ENCODE measurements around the gene COLQ.

The COLQ gene

DNA sequence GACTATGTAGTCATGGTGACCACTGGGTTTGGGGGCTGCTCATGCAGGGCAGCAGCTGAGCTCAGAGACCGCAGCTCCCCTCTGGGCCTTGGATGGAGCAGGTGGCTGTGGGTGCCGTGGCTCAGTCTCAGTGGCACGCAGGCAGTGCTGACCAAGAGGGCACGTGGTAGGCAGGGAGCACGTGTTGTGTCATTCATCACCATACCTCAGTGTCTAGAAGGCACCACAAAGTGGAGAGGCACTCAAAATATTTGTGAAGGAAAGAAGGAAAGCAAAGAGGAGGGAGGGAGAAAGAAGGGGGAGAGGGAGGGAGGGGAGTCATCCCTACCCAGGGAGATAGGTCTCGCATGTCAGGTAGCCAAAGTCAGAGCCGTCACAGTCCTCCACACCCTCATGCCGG, 68.0 kb downstream of the COLQ start:
- no peak overlapping the region for H3K27ac Mint-ChIP-seq

DNA sequence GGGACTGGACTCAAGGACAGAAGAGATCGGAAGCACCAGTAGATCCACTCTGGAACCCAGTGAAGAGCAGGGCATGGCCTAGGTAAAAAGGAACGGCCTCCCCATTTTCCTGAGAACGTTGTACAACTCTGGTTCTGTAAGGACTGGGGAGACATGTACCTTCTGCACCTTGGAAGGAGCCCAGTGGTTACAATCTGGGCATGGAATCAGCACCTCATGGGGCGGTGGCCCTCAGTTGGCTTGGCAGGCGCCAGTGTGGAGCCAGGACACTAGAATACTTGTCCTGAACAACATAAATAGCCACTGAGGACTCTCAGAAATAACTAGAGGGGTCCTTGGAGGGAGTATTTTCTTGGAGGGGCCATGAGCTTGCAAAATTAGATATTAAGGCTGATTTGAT, 68.5 kb downstream of the COLQ start:
- H3K27me3 Mint-ChIP-seq: peaks cover 4% of the 10 kb centered on the region
- no peaks in the 10 kb centered on the region for H3K9me3 Mint-ChIP-seq
- H3K36me3 Mint-ChIP-seq: no peaks in the 10 kb centered on the region
- H3K4me3 Mint-ChIP-seq: no peak overlapping the region
- CTCF ChIA-PET: no interaction called here
- H3K4me1 Mint-ChIP-seq: no peaks in the 10 kb centered on the region
- no peak for DNase-seq
- H3K27ac Mint-ChIP-seq: no peak overlapping the region

More for the DNA sequence above, 68.0 kb downstream of the COLQ start:
- no peak for DNase-seq
- no peak overlapping the region for H3K4me3 Mint-ChIP-seq
- H3K36me3 Mint-ChIP-seq: peaks cover 2% of the 10 kb centered on the region
- H3K9me3 Mint-ChIP-seq: no peaks in the 10 kb centered on the region
- peaks cover 4% of the 10 kb centered on the region for H3K27me3 Mint-ChIP-seq
- CTCF ChIA-PET: no interaction called here
- peaks cover 4% of the 10 kb centered on the region for H3K4me1 Mint-ChIP-seq

DNA sequence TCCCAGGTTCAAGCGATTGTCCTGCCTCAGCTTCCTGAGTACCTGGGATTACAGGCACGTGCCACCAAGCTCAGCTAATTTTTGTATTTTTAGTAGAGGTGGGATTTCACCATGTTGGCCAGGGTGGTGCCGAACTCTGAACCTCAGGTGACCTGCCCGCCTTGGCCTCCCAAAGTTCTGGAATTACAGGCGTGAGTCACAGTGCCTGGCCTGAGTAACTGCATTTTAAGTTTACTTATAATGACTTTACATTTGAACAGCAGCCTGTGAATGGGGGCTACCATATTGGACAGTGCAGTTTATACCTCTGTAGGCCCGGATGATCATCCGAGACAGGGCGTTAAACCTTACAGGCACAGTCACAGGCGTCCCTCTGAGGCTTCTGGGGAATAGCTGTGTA, 69.3 kb downstream of the COLQ start:
- peaks cover 4% of the 10 kb centered on the region for H3K27me3 Mint-ChIP-seq
- no peak overlapping the region for H3K27ac Mint-ChIP-seq
- no peaks in the 10 kb centered on the region for H3K36me3 Mint-ChIP-seq
- H3K4me1 Mint-ChIP-seq: no peaks in the 10 kb centered on the region
- H3K9me3 Mint-ChIP-seq: no peaks in the 10 kb centered on the region
- H3K4me3 Mint-ChIP-seq: no peak overlapping the region
- DNase-seq: no peak
- CTCF ChIA-PET: interaction anchor here (0.8 kb wide), 1 partner anchor 12 kb away, joined by 4 read pairs; no protein-coding TSS in a partner anchor

DNA sequence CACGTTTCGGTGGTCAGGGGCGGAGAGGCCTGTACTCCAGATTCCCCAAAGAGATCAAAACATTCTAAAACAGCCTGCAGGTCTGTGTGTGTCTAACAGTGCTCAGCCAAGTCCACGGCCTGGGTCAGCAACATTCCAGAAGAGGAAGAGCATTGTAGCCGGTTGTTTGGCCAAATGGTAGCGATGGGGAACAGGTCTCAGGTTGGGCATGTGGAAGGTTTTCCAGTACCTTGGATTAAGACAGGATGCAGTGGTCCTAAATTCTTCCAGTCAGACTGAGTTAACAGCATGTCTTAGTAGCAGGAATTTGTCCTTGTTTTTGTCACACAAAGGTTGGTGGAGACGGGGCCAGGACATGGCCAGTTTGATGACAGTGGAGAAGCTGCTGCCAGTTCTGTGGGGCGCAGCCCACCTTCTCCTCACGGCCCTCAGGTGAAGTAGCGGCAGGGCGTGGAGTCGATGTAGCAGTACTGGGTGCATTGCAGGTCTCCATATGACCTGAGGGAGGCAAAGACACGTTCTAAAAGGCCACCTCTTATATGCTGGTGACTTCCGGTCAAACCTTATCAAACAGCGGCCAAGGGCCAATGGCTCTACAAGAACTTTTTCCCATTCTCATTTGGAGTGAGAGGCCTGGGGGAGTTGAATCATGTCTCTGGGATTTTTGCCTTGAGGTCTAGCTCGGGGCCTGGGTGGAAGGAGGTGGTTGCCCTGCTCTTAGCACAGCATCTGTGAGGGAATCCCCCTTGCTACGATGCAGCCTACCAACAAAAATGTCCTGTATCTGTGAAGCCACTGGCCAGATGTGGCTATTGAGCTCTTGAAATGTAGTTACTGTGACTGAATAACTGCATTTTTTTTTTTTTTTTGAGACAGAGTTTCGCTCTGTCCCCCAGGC, 70.0 kb downstream of the COLQ start:
- H3K27ac Mint-ChIP-seq: no peak overlapping the region
- H3K4me3 Mint-ChIP-seq: no peak overlapping the region
- H3K27me3 Mint-ChIP-seq: peaks cover 3% of the 10 kb centered on the region
- CTCF ChIA-PET: interaction anchor here (0.8 kb wide), 1 partner anchor 13 kb away, joined by 4 read pairs; no protein-coding TSS in a partner anchor
- H3K4me1 Mint-ChIP-seq: no peaks in the 10 kb centered on the region
- no peaks in the 10 kb centered on the region for H3K36me3 Mint-ChIP-seq
- no peaks in the 10 kb centered on the region for H3K9me3 Mint-ChIP-seq
- DNase-seq: no peak

DNA sequence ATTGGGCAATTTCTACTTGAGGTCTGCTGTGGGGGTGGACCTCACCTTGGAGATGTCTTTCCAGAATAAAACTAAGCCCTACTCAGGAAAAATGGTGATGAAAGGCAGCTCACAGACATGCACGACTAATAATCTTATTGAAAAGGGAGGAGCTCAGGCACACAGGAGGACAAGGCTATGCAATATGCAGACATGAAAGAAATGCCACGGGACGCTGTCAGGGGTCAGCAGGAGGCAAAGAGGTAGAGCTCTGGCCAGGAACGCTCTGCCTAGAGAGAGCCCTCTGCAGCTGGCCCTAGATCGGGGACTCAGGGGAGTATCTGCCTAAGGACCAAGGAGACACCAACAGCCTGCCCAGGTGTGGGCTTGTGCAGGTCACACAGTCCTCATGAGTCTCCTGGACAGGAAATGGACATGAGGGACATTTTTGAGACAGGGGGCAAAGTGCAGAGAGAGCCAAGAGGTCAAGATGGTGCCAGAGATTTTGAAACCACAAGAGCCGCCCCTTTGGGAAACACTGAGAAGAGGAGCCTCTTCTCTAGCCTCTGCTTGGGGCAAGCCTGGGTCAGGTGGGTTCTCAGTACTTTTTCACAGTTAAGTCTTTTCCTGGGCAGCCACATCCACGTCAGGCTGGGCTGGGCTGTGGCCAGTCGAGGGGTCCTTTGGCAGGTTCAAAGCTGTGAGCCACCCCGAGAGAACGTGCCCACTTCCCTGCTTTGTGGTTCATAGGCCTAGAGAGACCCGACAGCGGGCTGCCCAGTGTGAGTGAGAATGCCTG, 70.9 kb downstream of the COLQ start:
- no peaks in the 10 kb centered on the region for H3K36me3 Mint-ChIP-seq
- no peaks in the 10 kb centered on the region for H3K4me1 Mint-ChIP-seq
- no peak for DNase-seq
- H3K4me3 Mint-ChIP-seq: no peak overlapping the region
- no peak overlapping the region for H3K27ac Mint-ChIP-seq
- CTCF ChIA-PET: no interaction called here
- no peaks in the 10 kb centered on the region for H3K9me3 Mint-ChIP-seq
- no peaks in the 10 kb centered on the region for H3K27me3 Mint-ChIP-seq

DNA sequence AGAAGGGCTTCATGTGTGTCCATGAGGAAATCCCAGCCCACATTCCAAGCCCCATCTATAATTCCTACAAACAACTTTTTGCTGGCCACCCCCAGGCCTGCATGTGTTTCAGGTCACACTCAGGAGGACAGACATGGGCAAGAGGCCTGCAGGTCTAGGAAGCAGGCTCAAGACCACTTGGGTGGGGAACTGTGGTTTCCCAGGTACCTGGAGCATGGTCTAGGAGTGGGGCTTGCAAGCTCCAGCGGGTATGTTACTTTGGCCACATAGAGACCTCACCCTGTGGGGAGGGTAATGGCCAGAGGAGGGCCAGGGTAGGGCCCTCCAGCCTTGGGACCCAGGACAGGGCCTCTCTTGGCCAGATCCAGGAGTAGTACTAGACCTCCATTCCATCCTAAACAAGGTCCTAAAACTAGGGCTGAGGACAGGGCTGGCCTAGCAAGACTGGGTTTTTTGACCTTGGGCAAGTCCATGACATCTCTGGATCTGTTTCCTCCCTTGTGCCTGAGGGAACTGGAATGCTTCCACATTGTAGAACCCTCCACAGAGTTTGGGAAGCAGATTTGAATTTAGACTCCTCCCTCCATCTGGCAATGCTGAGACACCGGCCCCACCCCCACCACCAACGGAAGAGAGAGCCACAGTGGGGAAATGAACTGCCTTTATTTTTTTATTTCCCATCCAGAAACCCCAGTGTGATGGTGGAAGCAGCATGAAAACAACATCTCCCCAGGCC, 71.8 kb downstream of the COLQ start:
- CTCF ChIA-PET: no interaction called here
- Mint-ChIP-seq H3K4me1 (no peaks in the 10 kb centered on the region), H3K36me3 (peaks cover 2% of the 10 kb centered on the region), H3K27ac (no peak overlapping the region), H3K4me3 (no peak overlapping the region), H3K9me3 (no peaks in the 10 kb centered on the region), H3K27me3 (no peaks in the 10 kb centered on the region)
- no peak for DNase-seq

DNA sequence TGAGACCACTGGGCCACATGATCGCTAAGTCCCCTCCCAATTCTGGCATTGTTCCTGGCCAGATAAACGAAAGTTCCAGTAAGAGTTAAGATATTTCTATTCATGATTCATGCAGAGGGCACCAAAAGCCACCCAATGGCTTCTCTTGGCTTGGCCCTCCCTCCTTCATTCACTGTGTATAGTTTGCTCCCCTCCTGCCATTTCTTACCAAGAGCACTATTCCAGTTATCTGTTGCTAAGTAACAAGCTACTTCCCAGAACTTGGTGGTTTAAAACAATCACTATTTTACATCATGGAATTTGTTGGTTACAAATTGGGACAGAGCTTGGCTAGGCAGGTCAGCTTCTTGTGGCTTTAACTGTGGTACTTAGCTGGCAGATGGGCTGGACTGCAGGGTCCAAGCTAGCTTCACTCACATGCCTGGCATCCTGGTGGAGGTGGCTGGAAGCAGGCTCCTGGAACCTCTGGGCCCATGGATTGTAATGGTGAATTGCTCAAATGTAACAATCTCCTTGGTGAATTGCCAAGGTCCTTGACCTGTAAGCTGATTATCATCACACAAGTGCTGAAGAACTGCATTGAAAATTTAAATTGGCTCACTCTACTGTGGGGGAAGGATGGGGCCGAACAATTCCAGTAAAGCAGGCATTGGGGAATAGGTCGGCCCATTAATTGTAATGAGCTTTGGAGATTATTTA, 77.5 kb downstream of the COLQ start:
- Mint-ChIP-seq H3K9me3 (no peaks in the 10 kb centered on the region), H3K36me3 (peaks cover 49% of the 10 kb centered on the region), H3K4me1 (peaks cover 18% of the 10 kb centered on the region), H3K4me3 (no peak overlapping the region), H3K27ac (no peak overlapping the region), H3K27me3 (no peaks in the 10 kb centered on the region)
- no peak for DNase-seq
- CTCF ChIA-PET: no interaction called here

DNA sequence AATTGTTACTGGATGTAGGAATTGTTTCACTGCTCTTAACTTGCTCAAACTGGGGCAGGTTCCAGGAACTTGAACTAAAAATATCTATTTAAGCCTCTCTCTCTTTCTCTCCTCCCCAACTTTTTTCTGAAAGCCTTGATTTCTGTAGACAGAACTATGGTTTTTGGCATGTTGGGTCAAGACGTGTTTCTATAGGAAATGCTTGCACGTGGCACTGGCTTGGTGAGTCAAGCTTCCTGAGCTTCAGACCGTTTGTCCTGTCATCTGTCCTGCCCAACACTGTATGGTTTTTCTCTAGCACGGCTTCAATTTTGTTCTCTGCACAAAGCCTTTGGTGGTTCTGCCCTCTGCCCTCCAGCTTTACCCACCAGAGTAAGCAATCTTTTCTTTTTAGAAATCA, 80.6 kb downstream of the COLQ start:
- Mint-ChIP-seq H3K27ac (peak overlapping the region; percentile 61), H3K27me3 (no peaks in the 10 kb centered on the region), H3K36me3 (peaks cover 77% of the 10 kb centered on the region), H3K9me3 (no peaks in the 10 kb centered on the region), H3K4me1 (peaks cover 18% of the 10 kb centered on the region), H3K4me3 (no peak overlapping the region)
- CTCF ChIA-PET: interaction anchor here (1.2 kb wide), 1 partner anchor 10 kb away, joined by 3 read pairs; no protein-coding TSS in a partner anchor
- DNase-seq: no peak

DNA sequence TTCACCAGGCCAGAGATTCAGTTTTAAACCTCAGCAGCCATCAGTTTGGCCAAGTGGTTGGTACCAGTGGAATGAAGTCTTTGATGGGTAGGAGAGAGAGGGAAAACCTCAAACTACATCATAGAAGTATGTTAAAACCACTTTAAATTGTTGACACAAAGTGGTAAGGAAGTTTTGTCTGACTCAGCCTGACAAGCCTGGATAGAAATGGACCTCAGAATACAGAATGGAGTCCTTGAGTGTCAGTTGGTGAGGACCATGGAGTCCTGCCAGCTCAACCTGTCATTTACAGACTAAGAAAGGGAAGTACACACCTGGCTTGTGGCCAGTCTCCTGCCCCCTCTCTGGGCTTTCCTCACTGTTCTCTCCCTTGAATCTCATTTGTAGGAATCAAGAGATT, 82.0 kb downstream of the COLQ start:
- CTCF ChIA-PET: no interaction called here
- DNase-seq: no peak
- Mint-ChIP-seq H3K36me3 (peaks cover 85% of the 10 kb centered on the region), H3K27me3 (no peaks in the 10 kb centered on the region), H3K4me1 (peaks cover 18% of the 10 kb centered on the region), H3K27ac (no peak overlapping the region), H3K4me3 (no peak overlapping the region), H3K9me3 (no peaks in the 10 kb centered on the region)

DNA sequence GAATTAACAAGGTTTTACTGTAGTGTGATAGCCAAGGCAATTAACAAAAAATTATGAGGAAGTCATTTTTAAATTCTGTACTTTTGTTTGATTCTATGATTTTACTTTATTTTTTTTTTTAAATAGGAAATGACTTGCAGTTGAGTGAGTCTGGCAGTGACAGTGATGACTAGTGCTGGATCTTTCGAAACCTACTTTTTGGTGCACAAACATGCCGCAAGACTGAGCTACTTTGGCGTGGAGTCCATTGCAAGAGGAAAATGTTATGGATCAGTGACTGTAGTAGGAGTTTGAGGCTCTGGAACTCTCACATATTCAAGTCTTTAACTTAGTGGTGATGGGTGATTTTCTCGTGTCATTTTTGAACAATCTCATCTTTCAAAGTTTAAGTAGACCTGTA, 82.5 kb downstream of the COLQ start:
- Mint-ChIP-seq H3K27me3 (no peaks in the 10 kb centered on the region), H3K4me3 (no peak overlapping the region), H3K27ac (no peak overlapping the region), H3K4me1 (peaks cover 18% of the 10 kb centered on the region), H3K36me3 (peaks cover 87% of the 10 kb centered on the region), H3K9me3 (no peaks in the 10 kb centered on the region)
- no peak for DNase-seq
- CTCF ChIA-PET: no interaction called here

DNA sequence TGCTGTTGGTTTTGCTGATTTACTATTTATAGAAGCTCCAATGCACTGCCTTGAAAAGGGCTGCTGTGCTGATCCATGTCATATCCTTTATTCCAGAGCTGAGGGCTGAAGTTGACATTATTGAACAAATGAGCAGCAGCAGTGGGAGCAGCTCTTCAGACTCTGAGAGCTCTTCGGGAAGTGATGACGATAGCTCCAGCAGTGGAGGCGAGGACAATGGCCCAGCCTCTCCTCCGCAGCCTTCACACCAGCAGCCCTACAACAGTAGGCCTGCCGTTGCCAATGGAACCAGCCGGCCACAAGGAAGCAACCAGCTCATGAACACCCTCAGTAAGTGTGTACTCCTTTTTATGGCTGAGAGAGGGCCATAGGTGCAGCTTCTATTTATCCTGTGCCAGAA, 85.3 kb downstream of the COLQ start:
- no peak for DNase-seq
- H3K4me1 Mint-ChIP-seq: peaks cover 21% of the 10 kb centered on the region
- no peaks in the 10 kb centered on the region for H3K9me3 Mint-ChIP-seq
- no peak overlapping the region for H3K4me3 Mint-ChIP-seq
- CTCF ChIA-PET: interaction anchor here (1.2 kb wide), 1 partner anchor 169 kb away, joined by 3 read pairs; no protein-coding TSS in a partner anchor
- peaks cover 77% of the 10 kb centered on the region for H3K36me3 Mint-ChIP-seq
- H3K27me3 Mint-ChIP-seq: no peaks in the 10 kb centered on the region
- no peak overlapping the region for H3K27ac Mint-ChIP-seq

DNA sequence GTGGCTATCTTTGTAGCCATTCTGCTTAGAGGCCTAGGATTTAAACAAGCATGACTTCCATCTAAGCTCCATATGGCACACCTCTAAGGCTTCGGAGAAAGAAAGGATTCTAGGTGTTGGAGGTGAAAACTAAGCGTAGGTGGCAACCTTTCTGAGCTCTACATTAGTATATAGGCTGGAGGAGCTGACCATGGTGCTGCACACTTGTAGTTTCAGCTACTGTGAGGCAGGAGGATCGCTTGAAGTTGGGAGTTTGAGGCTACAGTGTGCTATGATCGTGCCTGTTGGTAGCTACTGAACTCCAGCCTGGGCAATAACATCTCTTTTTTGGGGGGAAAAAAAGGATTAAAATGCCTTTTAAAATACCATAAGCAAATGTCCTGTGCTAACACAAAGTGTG, 86.8 kb downstream of the COLQ start:
- CTCF ChIA-PET: interaction anchor here (1.2 kb wide), 1 partner anchor 122 kb away, joined by 6 read pairs; no protein-coding TSS in a partner anchor
- Mint-ChIP-seq H3K27me3 (no peaks in the 10 kb centered on the region), H3K4me3 (no peak overlapping the region), H3K4me1 (peaks cover 18% of the 10 kb centered on the region), H3K36me3 (peaks cover 64% of the 10 kb centered on the region), H3K27ac (no peak overlapping the region), H3K9me3 (no peaks in the 10 kb centered on the region)
- peak; percentile 31 for DNase-seq

DNA sequence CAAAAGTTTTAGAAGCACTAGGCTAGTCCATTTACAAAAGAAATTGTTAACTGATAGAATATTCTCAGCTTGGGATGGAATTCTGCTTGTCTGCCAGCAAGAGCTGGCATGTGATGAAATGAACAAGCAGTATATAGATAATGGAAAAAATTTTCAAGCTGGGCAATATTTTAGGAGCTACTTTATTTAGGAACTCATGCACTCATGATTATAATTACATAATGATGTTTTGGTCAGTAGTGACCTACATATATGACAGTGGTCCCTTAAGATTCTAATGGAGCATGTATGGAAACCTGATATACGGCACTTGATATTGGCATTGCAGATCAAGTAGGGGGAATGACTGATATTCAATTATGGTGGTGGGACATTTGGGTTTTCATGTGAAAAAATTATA, 88.0 kb downstream of the COLQ start:
- H3K4me1 Mint-ChIP-seq: peaks cover 26% of the 10 kb centered on the region
- H3K36me3 Mint-ChIP-seq: peaks cover 58% of the 10 kb centered on the region

More for the DNA sequence above, 88.0 kb downstream of the COLQ start:
- Mint-ChIP-seq H3K27me3 (no peaks in the 10 kb centered on the region), H3K9me3 (no peaks in the 10 kb centered on the region), H3K27ac (no peak overlapping the region), H3K4me3 (no peak overlapping the region)
- CTCF ChIA-PET: interaction anchor here (1.2 kb wide), 1 partner anchor 123 kb away, joined by 6 read pairs; no protein-coding TSS in a partner anchor
- no peak for DNase-seq

Measured in activated naive CD4-positive, alpha-beta T cell treated with anti-CD3 and anti-CD28 coated beads, Interleukin-2, amount 10 ng/mL, durations not matched to agents 7 days and 5 days (primary cell).